ENCODE measurements around the gene PTCSC3.

Gene PTCSC3

DNA sequence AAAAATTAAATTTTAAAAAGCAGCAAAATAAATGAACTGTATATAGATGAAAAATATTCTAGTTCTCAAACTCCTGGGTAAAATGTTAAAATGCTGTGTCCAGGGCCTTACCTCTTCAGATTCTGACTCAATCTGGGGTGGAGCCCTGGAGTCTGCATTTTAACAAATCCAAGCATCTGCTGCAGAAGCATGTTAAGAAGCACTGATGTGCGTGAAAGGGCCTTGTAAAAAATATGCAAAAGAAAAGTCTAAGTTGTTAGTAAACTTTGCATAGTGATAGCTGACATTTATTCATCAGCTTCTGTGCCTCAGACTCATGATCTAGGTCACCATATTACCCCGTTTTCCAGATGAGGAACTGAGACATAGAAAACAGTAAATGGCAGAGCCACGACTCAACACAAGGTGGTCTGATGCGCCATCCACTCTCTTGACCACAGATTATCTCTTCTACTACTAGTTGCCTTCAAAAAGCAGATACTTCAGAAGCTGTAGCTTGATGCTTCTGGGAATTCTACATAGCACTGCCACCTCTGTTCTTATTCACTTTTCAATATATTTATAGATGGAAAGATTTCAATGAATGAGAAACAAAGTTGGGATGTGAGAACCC, 28.0 kb upstream of the PTCSC3 start:
- no peak for DNase-seq
- TF ChIP-seq GATA1 (IDR thresholded peaks at IDR 0.05; ENCODE audit: low read depth, low read length) = no peak
- TF ChIP-seq POLR2A (IDR thresholded peaks at IDR 0.05; ENCODE audit: low read length) = no peak

- TF ChIP-seq GATA1 (IDR thresholded peaks at IDR 0.05; ENCODE audit: low read depth, low read length) = no peak
- no peak for TF ChIP-seq POLR2A (IDR thresholded peaks at IDR 0.05; ENCODE audit: low read length)
- no peak for DNase-seq
Observed at GRCh38 chr14:36198378-36198777, 21.9 kb upstream of the PTCSC3 start.

DNA sequence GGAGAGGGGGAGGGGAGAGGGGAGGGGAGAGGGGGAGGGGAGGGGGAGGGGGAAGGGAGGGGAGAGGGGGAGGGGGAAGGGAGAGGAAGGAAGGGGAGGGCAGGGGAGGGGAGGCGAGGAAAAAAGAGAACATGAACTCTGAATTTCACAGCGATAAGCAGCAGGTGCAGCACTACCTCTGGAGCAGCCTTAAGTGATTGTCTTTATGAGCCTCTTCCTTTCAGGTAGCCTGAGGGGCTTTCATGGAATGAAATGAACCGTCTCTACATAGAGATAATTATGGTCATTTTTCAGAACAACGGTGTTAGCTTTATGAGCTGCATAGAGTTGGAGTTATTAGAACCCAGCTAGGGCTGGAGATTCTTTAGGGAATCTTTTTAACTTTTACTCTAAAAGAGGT, 18.1 kb upstream of the PTCSC3 start:
- TF ChIP-seq GATA1 (IDR thresholded peaks at IDR 0.05; ENCODE audit: low read depth, low read length) = no peak
- TF ChIP-seq POLR2A (IDR thresholded peaks at IDR 0.05; ENCODE audit: low read length) = no peak
- no peak for DNase-seq

- DNase-seq = no peak
- TF ChIP-seq GATA1 (IDR thresholded peaks at IDR 0.05; ENCODE audit: low read depth, low read length) (no peak), POLR2A (IDR thresholded peaks at IDR 0.05; ENCODE audit: low read length) (no peak)
Observed at GRCh38 chr14:36192530-36192929, 16.0 kb upstream of the PTCSC3 start.

DNA sequence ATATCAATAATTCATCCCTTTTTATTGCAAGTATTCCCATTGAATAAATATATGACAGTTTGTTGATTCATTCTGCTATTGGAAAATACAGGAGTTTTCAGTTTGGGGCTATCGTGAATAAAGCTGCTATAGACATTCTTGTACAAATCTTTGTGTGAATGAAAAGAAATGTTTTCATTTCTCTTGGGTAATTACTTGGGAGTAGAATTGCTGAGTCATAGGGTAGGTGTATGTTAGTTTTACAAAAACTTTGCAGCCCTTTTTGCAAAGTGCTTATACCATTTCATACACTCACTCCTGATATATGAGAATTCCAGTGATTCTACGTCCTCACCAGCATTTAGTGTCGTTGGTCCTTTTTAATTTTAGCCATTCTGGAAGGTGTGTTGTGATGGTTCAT, 6.9 kb upstream of the PTCSC3 start:
- TF ChIP-seq POLR2A (IDR thresholded peaks at IDR 0.05; ENCODE audit: low read length) = no peak
- no peak for TF ChIP-seq GATA1 (IDR thresholded peaks at IDR 0.05; ENCODE audit: low read depth, low read length)
- no peak for DNase-seq

DNA sequence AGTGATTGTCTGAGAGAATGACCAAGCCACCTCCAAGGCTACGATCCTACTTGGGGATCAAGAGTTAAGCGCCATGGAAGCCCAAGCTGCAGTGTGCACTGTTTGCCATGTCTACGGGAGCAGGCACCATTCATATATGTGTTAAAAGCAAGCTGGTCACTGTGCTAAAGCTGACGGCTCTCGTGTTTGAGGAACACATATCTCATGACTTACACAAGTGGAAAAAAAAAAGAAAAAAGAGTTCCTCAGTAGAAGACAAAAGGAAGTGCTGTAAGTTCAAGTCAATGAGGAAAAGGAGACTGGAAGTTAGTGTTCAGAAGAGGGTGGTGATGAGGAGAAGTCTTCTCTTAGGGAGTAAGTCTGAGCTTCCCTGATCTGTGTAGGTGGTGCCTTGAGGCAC, 4.9 kb upstream of the PTCSC3 start:
- no peak for DNase-seq
- TF ChIP-seq POLR2A (IDR thresholded peaks at IDR 0.05; ENCODE audit: low read length) (no peak), GATA1 (IDR thresholded peaks at IDR 0.05; ENCODE audit: low read depth, low read length) (no peak)

- no peak for TF ChIP-seq POLR2A (IDR thresholded peaks at IDR 0.05; ENCODE audit: low read length)
- no peak for TF ChIP-seq GATA1 (IDR thresholded peaks at IDR 0.05; ENCODE audit: low read depth, low read length)
- no peak for DNase-seq
Observed at GRCh38 chr14:36177489-36177888, 967 bp upstream of the PTCSC3 start.

GRCh38 chr14:36174767-36175424, 1.6 kb downstream of the PTCSC3 start:
- DNase-seq = no peak
- TF ChIP-seq POLR2A (IDR thresholded peaks at IDR 0.05; ENCODE audit: low read length) (no peak), GATA1 (IDR thresholded peaks at IDR 0.05; ENCODE audit: low read depth, low read length) (no peak)

- DNase-seq = no peak
- TF ChIP-seq POLR2A (IDR thresholded peaks at IDR 0.05; ENCODE audit: low read length) = no peak
- TF ChIP-seq GATA1 (IDR thresholded peaks at IDR 0.05; ENCODE audit: low read depth, low read length) = no peak
Observed at GRCh38 chr14:36173161-36173560, 3.4 kb downstream of the PTCSC3 start.

- TF ChIP-seq GATA1 (IDR thresholded peaks at IDR 0.05; ENCODE audit: low read depth, low read length) = no peak
- no peak for TF ChIP-seq POLR2A (IDR thresholded peaks at IDR 0.05; ENCODE audit: low read length)
- no peak for DNase-seq
Observed at GRCh38 chr14:36171607-36172006, 4.9 kb downstream of the PTCSC3 start.

GRCh38 chr14:36167431-36167830, 9.1 kb downstream of the PTCSC3 start:
- no peak for DNase-seq
- TF ChIP-seq GATA1 (IDR thresholded peaks at IDR 0.05; ENCODE audit: low read depth, low read length) (no peak), POLR2A (IDR thresholded peaks at IDR 0.05; ENCODE audit: low read length) (no peak)

GRCh38 chr14:36163451-36163850, 13.1 kb downstream of the PTCSC3 start:
- no peak for DNase-seq
- no peak for TF ChIP-seq POLR2A (IDR thresholded peaks at IDR 0.05; ENCODE audit: low read length)
- no peak for TF ChIP-seq GATA1 (IDR thresholded peaks at IDR 0.05; ENCODE audit: low read depth, low read length)

GRCh38 chr14:36162267-36162666, 14.3 kb downstream of the PTCSC3 start:
- TF ChIP-seq GATA1 (IDR thresholded peaks at IDR 0.05; ENCODE audit: low read depth, low read length) = no peak
- DNase-seq = no peak

- no peak for DNase-seq
- TF ChIP-seq POLR2A (IDR thresholded peaks at IDR 0.05; ENCODE audit: low read length) (no peak), GATA1 (IDR thresholded peaks at IDR 0.05; ENCODE audit: low read depth, low read length) (no peak)
Observed at GRCh38 chr14:36161776-36162175, 14.7 kb downstream of the PTCSC3 start.

- TF ChIP-seq POLR2A (IDR thresholded peaks at IDR 0.05; ENCODE audit: low read length) (no peak), GATA1 (IDR thresholded peaks at IDR 0.05; ENCODE audit: low read depth, low read length) (no peak)
Observed at GRCh38 chr14:36151335-36151734, 25.2 kb downstream of the PTCSC3 start.

More at GRCh38 chr14:36151335-36151734, 25.2 kb downstream of the PTCSC3 start:
- no peak for DNase-seq

Data from erythroblast (primary cell).